NCI-H128 (cell line): Measurements from ENCODE around the gene IDUA.

Experiments
- DNase-seq: peaks from one replicate; lab custom pipeline; 2025; ENCODE audit not compliant: unreplicated experiment; lab: John Stamatoyannopoulos, UW

The IDUA gene

DNA sequence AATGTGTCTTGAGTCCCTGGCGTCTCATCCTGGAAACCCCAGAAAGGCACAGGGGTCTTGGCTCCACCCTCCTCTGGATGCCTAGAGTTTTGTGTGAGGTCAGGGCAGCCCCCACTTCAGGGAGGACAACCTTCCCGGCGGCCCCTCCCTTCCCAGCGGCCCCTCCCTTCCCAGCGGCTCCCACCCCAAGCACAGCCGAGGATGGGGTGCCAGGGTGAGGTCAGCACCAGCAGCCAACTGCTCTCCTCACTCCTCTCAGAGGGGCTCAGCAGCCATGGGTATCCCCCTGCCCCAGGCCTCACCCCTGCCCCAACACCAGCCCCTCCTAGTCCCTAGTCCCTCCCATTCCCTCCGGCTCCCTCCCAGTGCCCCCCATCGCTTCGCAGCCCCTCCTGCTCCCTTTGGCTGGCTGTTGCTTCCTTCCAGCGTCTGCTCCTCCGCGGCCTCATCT is 30.9 kb upstream of the IDUA start:
- no peak for DNase-seq

DNA sequence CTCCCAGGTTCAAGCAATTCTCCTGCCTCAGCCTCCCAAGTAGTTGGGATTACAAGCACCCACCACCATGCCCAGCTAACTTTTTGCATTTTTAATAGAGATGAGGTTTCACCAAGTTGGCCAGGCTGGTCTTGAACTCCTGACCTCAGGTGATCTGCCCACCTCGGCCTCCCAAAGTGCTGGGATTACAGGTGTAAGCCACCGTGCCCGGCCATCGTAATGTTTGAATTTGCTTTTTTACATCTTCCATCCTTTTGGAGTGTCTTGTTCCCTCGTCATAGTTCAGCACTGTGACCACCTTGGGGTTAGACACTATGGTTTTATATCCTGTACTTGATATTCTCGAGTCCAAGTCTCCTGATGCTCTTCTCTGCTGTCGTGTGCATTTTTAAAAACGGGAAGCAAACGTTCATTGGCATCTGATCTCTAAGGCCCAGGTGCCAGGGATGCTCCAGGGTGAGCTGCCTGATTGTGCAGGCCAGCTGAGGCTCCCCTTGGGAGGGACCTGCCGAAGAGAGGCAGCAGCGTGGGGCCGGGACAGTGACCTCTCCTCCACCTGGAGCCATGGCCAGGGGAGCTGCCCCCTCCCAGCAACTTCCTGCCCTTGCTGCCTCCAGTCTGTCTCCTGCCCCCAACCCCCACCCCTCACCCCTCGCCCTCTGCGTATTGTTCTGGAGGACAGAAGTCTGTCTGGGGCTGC is 30.2 kb upstream of the IDUA start:
- DNase-seq = no peak

DNA sequence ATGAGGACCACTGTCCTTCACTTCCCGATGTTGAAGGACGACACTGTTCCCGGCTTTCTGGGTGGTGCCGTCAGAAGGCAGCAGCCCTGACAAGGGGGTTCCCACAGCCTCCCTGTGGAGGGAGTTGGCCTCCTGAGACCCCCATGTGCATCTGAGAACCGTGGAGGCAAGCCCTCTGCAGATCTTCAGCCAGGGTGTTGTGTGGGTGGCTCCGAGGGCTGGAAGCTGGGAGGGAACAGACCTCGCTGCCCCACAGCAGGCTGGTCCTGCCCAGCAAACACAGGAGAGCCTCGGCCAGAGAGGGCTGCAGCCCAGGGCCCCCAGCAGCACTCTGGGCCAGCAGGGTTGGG is 29.6 kb upstream of the IDUA start:
- no peak for DNase-seq

DNA sequence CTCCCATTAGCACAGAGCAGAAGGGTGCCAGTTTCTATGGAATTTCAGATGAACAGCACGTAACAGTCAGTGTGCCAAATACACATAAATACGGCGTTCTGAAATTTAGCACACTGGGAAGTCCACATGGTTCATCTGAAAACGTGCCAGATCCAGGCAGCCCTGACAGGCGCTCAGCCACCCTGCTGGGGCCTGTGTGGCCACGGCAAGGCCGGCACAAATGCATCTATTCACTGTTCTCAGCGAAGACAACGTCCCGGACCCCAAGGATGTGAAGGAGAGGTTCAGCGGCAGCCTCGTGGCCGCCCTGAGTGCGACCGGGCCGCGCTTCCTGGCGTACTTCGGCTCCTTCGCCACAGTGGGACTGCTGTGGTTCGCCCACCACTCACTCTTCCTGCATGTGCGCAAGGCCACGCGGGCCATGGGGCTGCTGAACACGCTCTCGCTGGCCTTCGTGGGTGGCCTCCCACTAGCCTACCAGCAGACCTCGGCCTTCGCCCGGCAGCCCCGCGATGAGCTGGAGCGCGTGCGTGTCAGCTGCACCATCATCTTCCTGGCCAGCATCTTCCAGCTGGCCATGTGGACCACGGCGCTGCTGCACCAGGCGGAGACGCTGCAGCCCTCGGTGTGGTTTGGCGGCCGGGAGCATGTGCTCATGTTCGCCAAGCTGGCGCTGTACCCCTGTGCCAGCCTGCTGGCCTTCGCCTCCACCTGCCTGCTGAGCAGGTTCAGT is 29.1 kb upstream of the IDUA start:
- no peak for DNase-seq

DNA sequence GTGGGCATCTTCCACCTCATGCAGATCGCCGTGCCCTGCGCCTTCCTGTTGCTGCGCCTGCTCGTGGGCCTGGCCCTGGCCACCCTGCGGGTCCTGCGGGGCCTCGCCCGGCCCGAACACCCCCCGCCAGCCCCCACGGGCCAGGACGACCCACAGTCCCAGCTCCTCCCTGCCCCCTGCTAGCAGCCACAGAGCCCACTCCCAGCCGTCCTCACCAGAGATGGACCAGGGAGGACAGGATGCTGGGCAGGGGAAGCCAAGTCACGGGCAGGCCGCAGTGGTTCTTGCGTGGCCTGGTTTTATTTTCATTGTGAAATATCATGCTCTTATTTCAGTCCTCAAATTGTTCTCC is 28.6 kb upstream of the IDUA start:
- no peak for DNase-seq

DNA sequence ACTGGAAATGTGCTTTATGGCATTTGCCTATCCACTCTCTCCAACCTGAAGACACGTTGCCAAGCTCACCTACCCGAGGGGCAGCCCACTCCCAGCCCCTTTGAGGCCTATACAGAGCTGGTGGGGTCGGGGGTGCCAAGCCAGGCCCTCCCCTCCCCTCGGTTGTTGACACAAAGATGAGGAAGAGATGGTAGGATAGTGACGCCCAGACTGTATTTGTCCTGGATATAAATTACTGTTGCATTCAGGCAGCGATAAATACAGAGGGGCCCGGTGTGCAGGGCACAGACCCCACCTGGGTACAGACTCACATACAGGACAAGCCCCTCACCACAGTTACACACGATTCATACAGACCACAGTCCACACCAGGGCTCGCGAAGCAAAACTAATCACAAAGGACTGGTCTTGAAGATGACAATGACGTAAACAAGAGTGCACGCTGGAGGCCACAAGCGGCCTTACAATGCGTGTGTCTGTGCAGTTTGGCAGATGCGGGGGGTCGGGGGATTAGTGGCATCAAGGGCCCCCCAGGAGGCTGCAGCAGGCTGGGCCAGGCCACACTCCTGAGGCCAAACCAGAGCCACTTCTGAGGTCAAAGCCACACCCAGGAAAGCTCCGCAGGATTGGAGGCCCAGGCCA is 28.0 kb upstream of the IDUA start:
- no peak for DNase-seq

DNA sequence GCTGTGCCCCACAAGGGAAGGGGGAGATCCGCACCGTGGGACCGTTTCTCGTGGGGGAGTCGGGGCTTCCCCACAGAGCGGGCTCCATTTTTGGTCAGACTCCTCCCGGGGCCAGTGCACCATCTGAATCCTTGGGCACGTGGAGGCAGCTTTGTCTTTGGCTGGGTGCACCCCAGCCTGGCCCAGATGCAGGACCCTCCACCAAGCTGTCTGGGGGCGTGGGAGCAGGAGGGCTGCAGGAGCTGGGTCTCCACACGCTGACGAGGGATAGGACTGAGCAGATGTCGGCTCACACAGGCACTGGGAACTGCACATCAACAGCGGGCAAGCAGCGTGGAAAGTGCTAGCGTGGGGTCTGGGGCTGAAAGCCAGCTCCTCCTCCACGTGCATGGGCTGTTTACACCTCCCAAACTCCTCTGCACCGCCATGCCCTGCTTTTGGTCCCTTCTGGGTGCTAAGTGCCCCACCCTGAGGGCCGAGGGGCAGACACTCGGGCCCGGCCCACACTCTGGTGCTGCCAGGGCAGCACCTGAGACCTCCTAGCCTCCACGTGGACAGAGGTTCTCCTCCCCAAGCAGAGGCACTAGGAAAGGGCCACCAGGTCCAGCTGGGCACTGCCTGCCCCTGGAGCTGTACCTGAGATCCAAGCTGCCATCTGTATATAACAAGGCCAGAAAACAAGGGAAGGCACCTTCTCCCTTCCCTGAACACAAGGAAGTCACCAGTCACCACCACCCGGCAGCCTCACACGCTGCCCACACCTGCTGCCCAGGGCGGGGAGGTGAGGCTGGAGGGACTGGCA is 27.3 kb upstream of the IDUA start:
- no peak for DNase-seq

DNA sequence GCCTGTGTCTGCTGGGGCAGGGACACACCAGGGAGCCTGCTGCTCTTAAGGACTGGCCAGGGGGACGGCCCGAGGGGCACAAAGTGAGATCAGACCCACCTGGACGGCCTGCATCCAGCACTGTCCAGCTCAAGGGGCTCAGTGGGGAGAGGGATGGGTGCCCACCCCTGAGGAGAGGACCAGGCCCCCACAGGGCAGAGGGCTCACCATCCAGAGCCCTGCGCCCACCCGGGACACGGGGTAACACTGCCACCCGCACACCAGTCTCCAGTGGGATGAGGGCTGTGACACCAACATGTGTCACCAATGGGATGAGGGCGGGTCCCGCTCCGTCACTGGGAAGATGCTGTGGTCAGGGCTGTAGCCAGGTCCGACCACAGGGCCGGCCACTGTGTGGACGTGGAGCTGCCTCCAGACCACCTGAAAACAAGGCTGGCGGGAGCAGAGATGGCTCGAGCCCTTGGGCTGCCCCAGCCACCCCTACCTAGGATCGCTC is 26.7 kb upstream of the IDUA start:
- DNase-seq = no peak

DNA sequence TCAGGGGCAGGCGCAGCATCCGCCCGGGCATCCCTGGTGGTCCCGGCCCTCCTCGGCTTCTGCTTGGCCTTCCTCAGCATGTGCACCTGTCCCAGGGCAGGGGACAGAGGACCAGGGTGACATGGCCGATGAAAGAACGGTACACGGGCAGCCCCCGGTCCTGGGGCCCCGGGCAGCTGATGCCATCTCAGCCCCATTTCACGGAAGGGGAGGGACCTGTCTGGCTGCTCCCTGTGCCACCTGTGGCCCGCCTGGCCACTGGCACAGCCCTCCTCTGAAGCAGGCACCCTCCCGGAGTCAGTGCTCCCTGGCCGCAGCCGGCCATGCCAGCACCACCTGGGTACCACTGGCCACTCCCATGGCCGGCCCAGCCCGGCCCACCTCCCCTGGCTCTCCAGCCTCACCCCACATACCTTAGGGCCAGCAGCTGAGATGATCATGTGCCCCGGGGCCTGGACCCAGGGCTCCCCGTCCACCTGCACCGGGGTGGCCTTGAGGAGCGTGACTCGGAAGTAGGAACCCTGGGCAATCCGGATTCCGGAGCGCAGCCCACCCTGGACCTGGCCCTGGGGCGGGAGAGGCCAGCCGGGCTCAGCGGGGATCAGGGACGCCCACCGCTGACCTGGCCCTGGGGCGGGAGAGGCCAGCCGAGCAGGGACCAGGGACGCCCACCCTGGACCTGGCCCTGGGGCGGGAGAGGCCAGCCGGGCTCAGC is 26.1 kb upstream of the IDUA start:
- no peak for DNase-seq

DNA sequence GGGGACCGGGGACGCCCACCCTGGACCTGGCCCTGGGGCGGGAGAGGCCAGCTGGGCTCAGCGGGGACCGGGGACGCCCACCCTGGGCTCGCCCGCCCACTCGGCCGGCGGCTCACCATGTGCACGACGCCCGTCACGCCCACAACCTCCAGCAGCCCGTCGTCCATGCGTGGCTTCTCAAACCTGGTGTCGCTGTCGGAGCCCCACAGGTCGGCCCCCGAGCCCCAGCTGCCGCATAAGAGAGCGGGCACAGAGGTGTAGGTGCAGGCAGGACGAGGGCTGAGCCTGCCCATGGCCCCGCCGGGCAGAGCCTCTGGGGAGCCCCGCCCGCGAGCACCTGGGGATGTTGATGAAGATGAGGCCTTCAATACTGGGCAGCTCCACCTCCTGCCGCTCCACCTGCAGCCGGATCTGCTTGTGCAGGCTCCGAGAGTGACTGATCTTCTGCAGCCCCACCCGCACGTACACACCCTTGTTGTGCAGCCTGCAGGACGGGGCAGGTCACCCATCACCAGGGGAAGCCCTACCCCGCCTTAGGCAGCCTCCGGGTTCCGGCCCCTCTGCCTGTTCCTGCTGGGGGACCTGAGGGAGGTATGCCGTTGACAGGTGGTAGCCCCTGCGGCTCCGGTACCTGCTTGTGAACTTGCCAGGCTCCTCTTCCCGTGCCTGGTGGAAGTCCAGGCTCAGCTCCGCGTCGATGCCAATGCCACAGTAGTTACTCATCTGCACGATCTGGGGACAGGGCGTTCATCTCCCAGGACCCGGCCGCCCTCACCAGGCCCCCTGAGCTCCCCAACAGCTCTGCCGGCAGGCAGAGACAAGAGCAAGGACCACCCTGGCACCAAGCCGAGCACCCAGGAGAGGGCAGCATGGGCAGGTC is 25.3 kb upstream of the IDUA start:
- DNase-seq = no peak

DNA sequence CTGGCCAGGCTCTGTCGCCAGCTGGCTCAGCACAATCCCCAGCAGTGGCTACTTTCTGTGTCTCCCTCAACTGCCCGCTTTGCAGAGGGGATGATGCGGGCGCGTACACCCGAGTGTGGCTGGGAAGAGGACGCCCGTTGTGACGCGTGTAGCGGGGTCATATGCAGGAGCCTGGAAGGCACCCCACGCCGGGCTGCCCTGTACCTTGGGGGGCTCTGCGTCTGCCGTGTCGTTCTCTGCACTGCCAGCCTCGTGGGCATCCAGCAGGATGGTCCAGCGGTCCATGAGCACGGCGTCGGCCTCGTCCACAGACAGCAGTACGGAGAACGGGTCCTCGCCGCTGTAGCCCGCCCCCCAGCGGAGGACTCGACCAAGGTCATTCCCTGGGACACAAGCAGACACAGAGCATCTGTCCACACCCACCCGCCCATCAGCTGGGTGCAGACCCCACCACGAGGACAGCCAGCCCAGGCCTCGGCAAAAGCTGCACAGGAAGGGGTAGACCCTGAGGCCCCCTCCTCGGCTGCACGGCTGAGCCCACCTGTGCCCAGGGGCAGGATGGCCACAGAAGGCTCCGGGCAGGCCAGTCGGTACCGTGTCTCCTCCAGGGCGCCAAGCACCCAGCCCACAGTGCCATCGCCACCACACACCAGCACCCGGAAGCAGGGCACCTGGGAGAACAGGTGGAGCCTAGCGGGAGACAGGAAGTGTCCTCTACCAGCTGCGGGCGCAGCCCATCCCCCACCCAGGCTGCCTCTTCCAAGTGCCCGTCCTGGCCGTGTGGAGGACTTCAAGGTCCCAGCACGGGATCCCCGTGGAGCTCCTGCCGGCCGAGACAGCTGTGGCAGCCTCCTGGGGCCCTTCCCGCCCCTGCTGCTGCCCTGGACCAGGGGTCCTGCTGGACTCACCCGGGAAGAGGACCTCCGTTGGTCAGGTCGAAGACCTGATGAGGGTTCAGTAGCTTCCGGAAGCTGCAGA is 24.3 kb upstream of the IDUA start:
- DNase-seq = no peak

DNA sequence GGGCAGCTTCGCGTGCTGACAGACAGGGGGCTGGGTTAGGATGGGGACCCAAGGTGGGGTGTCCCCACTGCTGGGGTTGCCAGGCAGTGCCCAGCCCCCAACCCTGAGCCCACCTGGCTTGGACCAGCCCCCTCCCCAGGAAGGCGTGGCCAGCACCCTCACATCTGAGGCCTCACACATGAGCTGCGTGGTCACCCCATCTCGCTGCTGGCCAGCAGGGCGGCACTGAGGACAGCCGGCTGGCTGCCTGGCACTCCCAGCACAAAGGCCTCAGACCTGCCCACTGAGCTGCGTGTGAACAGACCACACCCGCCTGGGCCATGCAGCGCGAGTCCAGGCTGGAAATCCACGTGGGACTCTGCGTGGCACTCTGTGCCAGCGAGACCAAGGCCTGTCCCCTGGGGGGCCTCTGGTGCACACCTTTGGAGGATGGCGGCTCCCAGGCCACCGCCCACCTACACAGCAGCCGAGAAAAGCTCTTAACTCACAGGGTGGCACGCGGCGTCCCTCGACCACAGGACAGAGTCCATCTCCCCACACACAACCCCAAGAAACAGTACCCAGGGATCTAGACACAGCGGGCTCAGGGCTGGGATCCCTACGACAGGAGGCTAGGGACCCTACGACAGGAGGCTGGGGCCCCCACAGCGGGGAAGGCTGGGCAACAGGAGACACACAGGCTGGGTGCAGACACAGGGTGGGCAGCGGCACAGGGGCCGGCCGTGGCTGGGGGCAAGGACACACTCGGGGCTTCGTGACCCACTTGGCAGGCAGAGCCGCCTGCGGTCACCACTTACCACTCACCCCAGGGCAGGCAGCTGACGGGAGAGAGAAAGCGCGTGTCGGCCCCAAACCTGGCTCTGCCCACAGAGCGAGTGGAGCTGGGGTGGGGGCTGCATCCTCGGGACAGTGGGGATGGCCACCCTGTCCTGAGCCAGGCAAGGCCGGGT is 23.3 kb upstream of the IDUA start:
- DNase-seq = no peak

DNA sequence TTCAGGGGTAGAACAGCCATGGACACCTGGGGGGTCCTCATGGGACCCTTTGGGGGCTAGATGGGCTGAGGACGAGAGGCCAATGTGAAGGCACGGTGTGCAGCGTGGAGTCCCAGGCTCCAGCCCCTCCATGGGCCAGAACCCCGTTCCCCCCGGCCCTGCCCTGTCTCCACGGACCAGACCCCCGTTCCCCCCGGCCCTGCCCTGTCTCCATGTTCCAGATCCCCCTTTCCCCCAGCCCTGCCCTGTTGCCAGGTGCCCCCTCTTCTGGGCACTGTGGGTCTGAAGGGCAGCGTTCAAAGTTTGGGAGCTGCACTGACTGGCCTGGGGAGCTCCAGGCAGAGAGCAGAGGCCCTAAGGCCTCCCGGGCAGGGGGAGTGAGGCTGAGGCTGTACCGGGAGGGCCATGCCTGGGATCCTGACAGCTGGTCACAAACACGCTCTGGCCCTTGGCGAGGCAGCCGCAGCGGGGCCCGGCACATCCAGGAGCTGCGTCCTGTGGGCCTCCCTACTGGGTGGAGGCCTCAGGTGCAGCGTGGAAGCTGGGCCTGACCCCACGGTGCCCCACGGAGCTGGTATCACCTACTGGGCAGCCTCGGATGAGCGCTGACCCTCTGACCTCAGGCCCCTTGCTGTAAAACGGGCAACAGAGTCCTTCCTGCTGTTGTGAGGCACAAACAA is 22.4 kb upstream of the IDUA start:
- no peak for DNase-seq

DNA sequence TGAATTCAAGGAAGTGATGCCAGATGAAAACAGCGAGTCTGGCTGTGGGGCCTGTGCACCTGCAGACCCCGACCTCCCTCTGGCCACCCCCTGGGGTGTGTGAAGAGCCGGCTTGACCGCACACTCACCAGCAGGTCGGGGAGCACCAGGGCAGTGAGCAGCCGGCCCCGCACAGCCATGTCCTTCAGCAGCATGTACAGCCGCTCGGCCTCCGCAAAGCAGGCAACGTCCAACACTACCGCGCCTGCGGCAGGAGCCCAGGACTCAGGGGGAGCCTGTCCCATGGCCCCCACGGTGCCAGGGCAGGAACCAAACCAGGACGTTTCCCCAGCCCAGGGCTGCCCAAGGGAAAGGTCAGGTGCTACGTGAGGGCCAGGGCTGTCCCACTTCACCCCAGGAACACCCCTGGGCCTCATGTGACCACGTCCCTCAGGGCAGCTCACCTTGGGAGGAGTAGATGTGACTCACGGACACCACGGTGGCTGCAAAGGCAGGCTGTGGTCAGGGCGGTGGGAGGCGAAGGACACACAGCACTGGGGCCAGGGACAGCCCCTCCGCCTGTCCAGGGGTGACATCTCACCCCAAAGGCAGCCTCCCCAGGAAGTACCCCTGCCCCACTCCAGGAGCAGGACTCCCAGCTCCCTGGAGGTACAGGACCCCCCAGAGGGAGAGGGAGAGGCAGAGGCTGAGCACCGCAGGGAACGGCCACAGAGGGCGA is 21.6 kb upstream of the IDUA start:
- DNase-seq = no peak

DNA sequence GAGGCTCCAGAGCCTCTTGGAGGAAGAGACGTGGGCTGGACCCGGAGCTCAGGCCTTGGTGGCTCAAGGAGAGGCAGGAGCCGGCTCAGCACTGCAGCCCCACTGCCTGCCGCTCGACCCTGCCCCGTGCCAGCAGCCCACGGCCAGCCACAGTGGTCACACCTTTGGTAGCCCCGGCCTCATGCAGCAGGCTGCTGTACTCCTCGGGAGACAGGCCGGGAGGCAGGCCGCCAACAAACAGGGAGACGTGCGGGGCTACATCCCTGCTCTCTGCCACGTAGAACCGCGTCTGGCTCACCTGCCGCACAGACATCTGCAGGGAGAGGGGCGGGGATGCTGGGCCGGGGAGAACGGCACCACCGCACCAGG is 21.1 kb upstream of the IDUA start:
- no peak for DNase-seq
